ENCODE data around the gene TMPRSS7. TPM values are rescaled to one million over a fixed set of nuclear protein-coding genes. Genes with fewer than 3 reads are reported as not detected.

Gene TMPRSS7
- total and polyA plus RNA-seq, 7 donors: under 0.01 TPM; not detected in 6

GRCh38 chr3:112117841-112118571 is 83.5 kb downstream of the TMPRSS7 start:
- Histone ChIP-seq H3K9me3 (no peaks in the 10 kb centered on the region), H3K4me3 (no peak overlapping the region), H3K27me3 (no peaks in the 10 kb centered on the region), H3K36me3 (no peaks in the 10 kb centered on the region), H3K4me1 (no peaks in the 10 kb centered on the region), H3K27ac (no peak overlapping the region)
- intact Hi-C loops (cut with DNase I): loop anchor here (10.0 kb wide), 1 partner anchor 407 kb away; no protein-coding TSS in a partner anchor
- no peak for DNase-seq
- 84 to 95% methylated on average over 4 of the region's 4 CpGs for WGBS, 2 donors
- TF ChIP-seq POLR2AphosphoS5 (IDR thresholded peaks at IDR 0.05): no peak
- TF ChIP-seq CTCF (IDR thresholded peaks at IDR 0.05): no peak
- TF ChIP-seq EP300 (IDR thresholded peaks at IDR 0.05): no peak
- no peak for TF ChIP-seq POLR2A (IDR thresholded peaks at IDR 0.05)

- intact Hi-C loops (cut with DNase I): loop anchor here (10.0 kb wide), 1 partner anchor 405 kb away; no protein-coding TSS in a partner anchor
- TF ChIP-seq POLR2AphosphoS5 (IDR thresholded peaks at IDR 0.05): no peak
- TF ChIP-seq EP300 (IDR thresholded peaks at IDR 0.05): no peak
- TF ChIP-seq CTCF (IDR thresholded peaks at IDR 0.05): no peak
- no peak for TF ChIP-seq POLR2A (IDR thresholded peaks at IDR 0.05)
- no peaks in the 10 kb centered on the region for H3K9me3 ChIP-seq
- no peaks in the 10 kb centered on the region for H3K27me3 ChIP-seq
- DNase-seq: no peak
- H3K4me1 ChIP-seq: no peaks in the 10 kb centered on the region
- H3K4me3 ChIP-seq: no peak overlapping the region
- H3K36me3 ChIP-seq: no peaks in the 10 kb centered on the region
- no peak overlapping the region for H3K27ac ChIP-seq
- WGBS, 2 donors: 54 to 81% methylated on average over 9 of the region's 9 CpGs
Measured at GRCh38 chr3:112119962-112120836, 85.7 kb downstream of the TMPRSS7 start.

- Histone ChIP-seq H3K4me3 (no peak overlapping the region), H3K36me3 (no peaks in the 10 kb centered on the region), H3K9me3 (no peaks in the 10 kb centered on the region), H3K4me1 (no peaks in the 10 kb centered on the region), H3K27ac (no peak overlapping the region), H3K27me3 (no peaks in the 10 kb centered on the region)
- WGBS, 2 donors: 84 to 90% methylated on average over 2 of the region's 2 CpGs
- intact Hi-C loops (cut with DNase I): no loop called here
- no peak for DNase-seq
- TF ChIP-seq EP300 (IDR thresholded peaks at IDR 0.05) (no peak), CTCF (IDR thresholded peaks at IDR 0.05) (no peak), POLR2A (IDR thresholded peaks at IDR 0.05) (no peak), POLR2AphosphoS5 (IDR thresholded peaks at IDR 0.05) (no peak)
Measured at GRCh38 chr3:112121577-112122547, 87.3 kb downstream of the TMPRSS7 start.

GRCh38 chr3:112122870-112123269 is 88.3 kb downstream of the TMPRSS7 start:
- DNase-seq: no peak
- H3K4me3 ChIP-seq: no peak overlapping the region
- no peaks in the 10 kb centered on the region for H3K9me3 ChIP-seq
- H3K27me3 ChIP-seq: no peaks in the 10 kb centered on the region
- no peak overlapping the region for H3K27ac ChIP-seq
- H3K4me1 ChIP-seq: no peaks in the 10 kb centered on the region
- H3K36me3 ChIP-seq: no peaks in the 10 kb centered on the region
- intact Hi-C loops (cut with DNase I): no loop called here
- TF ChIP-seq POLR2A (IDR thresholded peaks at IDR 0.05): no peak
- TF ChIP-seq EP300 (IDR thresholded peaks at IDR 0.05): no peak
- TF ChIP-seq CTCF (IDR thresholded peaks at IDR 0.05): no peak
- TF ChIP-seq POLR2AphosphoS5 (IDR thresholded peaks at IDR 0.05): no peak
